Upper lobe of left lung (tissue), 4 donors: ENCODE results near the gene EFR3B.

Source experiments
- CTCF ChIP-seq, 6 experiments: fragments of 450-650 bp in 4 of 6; fragments of 200-600 bp in 2 of 6; sonication (generic) in 2 of 6; IDR thresholded peaks; one replicate each; pipeline ENCODE4 v1.5.1; 2016 to 2019; ENCODE audit warnings: antibody characterized with exemption in 6 of 6
- EP300 ChIP-seq, 4 donors: sonication (generic); formaldehyde crosslinking; IDR thresholded peaks; one replicate each; pipeline ENCODE4 v1.5.1; 2017; ENCODE audit warnings: antibody characterized with exemption in 4 of 4, control low read depth in 2 of 4
- POLR2A ChIP-seq, 4 donors: fragments of 450-650 bp; IDR thresholded peaks; one replicate each; pipeline ENCODE4 v1.5.1; 2016 to 2017; ENCODE audit warnings: antibody characterized with exemption in 4 of 4, mild to moderate bottlenecking in 2 of 4
- POLR2AphosphoS5 ChIP-seq, 2 donors: sonication (generic); formaldehyde crosslinking; IDR thresholded peaks; one replicate each; pipeline ENCODE4 v1.5.1; 2017; ENCODE audit warnings: antibody characterized with exemption in 2 of 2

GRCh38 chr2:25044990-25045389 is 3.1 kb downstream of the EFR3B start:
- TF ChIP-seq POLR2A (IDR thresholded peaks at IDR 0.05), result no peak
- TF ChIP-seq EP300 (IDR thresholded peaks at IDR 0.05), result no peak
- TF ChIP-seq CTCF (IDR thresholded peaks at IDR 0.05), result no peak
- no peak for TF ChIP-seq POLR2AphosphoS5 (IDR thresholded peaks at IDR 0.05)
